WTC11 (cell line): ENCODE data around the gene MS4A15. TPM values are rescaled to one million over a fixed set of nuclear protein-coding genes. Genes with fewer than 3 reads are reported as not detected.
"Not testable (repeated sequence)": the region's sequence is repeated elsewhere in the genome, so short reads cannot be mapped to it uniquely, and the experiment has no call there.

Experiments
- ATAC-seq: fragments of 200-7000 bp; cut with Tn5 transposase; 2 replicates; pipeline ENCODE4 v1.10.0; 2021; ENCODE audit warnings: mild to moderate bottlenecking, moderate library complexity
- CTCF ChIA-PET: fragments of 300-600 bp; sonication (Branson Sonifier 250); formaldehyde crosslinking; loops from one replicate; lab custom pipeline; 2021; ENCODE audit warnings: antibody characterized with exemption; lab: Charles Lee
- POLR2A ChIA-PET: fragments of 350-600 bp; sonication (Branson Sonifier 250); formaldehyde crosslinking; loops from one replicate; lab custom pipeline; 2021; ENCODE audit warnings: antibody characterized with exemption; lab: Charles Lee
- DNase-seq: peaks from one replicate; pipeline ENCODE4 v3.0.0; 2021; ENCODE audit warnings: low spot score
- H3K27ac Mint-ChIP-seq: 2 replicates; pipeline ENCODE4 v1.8.0; 2021; ENCODE audit warnings: mixed read lengths
- H3K27me3 Mint-ChIP-seq: 2 replicates; pipeline ENCODE4 v1.8.0; 2021; ENCODE audit warnings: low read depth, mild to moderate bottlenecking, moderate library complexity, mixed read lengths
- H3K36me3 Mint-ChIP-seq: 2 replicates; pipeline ENCODE4 v1.8.0; 2021; ENCODE audit warnings: mixed read lengths
- H3K4me1 Mint-ChIP-seq: 2 replicates; pipeline ENCODE4 v1.8.0; 2022; ENCODE audit warnings: mixed read lengths
- H3K4me3 Mint-ChIP-seq: 2 replicates; pipeline ENCODE4 v1.8.0; 2021; ENCODE audit warnings: mild to moderate bottlenecking, moderate library complexity, mixed read lengths
- H3K9me3 Mint-ChIP-seq: 2 replicates; pipeline ENCODE4 v1.8.0; 2021; ENCODE audit warnings: mixed read lengths
- CREM ChIP-seq: sonication (generic); formaldehyde crosslinking; IDR thresholded peaks from 2 replicates; pipeline ENCODE4 v1.8.1; 2022; ENCODE audit warnings: mild to moderate bottlenecking, missing genetic modification reagents, moderate library complexity
- CTCF ChIP-seq: fragments of 200-600 bp; IDR thresholded peaks from 2 replicates; pipeline ENCODE4 v1.8.0; 2022; ENCODE audit warnings: antibody characterized with exemption
- ERG ChIP-seq: fragments of 250-450 bp; sonication (Bioruptor Pico); IDR thresholded peaks from 2 replicates; pipeline ENCODE4 v1.8.0; 2021; ENCODE audit warnings: mild to moderate bottlenecking
- ESRRA ChIP-seq: sonication (generic); formaldehyde crosslinking; IDR thresholded peaks from 2 replicates; pipeline ENCODE4 v1.8.1; 2022; ENCODE audit warnings: mild to moderate bottlenecking, missing genetic modification reagents, borderline replicate concordance
- FOXJ3 ChIP-seq: sonication (generic); formaldehyde crosslinking; IDR thresholded peaks from 2 replicates; pipeline ENCODE4 v1.9.0; 2021; ENCODE audit warnings: missing genetic modification reagents, mild to moderate bottlenecking, borderline replicate concordance
- JUN ChIP-seq: sonication (generic); formaldehyde crosslinking; IDR thresholded peaks from 2 replicates; pipeline ENCODE4 v1.8.0; 2023; ENCODE audit warnings: mild to moderate bottlenecking, missing genetic modification reagents
- MYBL2 ChIP-seq: sonication (generic); formaldehyde crosslinking; IDR thresholded peaks from 2 replicates; pipeline ENCODE4 v1.8.1; 2023; ENCODE audit warnings: mild to moderate bottlenecking, moderate library complexity, missing genetic modification reagents
- NFE2L1 ChIP-seq: sonication (generic); formaldehyde crosslinking; IDR thresholded peaks from 2 replicates; pipeline ENCODE4 v1.8.1; 2023; ENCODE audit warnings: missing genetic modification reagents
- NFYB ChIP-seq: sonication (generic); formaldehyde crosslinking; conservative IDR thresholded peaks from 2 replicates; pipeline ENCODE4 v1.8.0; 2022; ENCODE audit warnings: low read depth, missing genetic modification reagents
- NR1H2 ChIP-seq: sonication (generic); formaldehyde crosslinking; IDR thresholded peaks from 2 replicates; pipeline ENCODE4 v1.9.0; 2021; ENCODE audit warnings: mild to moderate bottlenecking, moderate library complexity, missing genetic modification reagents
- PREB ChIP-seq: sonication (generic); formaldehyde crosslinking; IDR thresholded peaks from 2 replicates; pipeline ENCODE4 v1.8.1; 2022; ENCODE audit warnings: mild to moderate bottlenecking, missing genetic modification reagents, moderate library complexity, borderline replicate concordance
- PRRX2 ChIP-seq: fragments of 250-450 bp; sonication (Bioruptor Pico); IDR thresholded peaks from 2 replicates; pipeline ENCODE4 v1.8.0; 2021; ENCODE audit warnings: mild to moderate bottlenecking
- SOX15 ChIP-seq: fragments of 250-450 bp; sonication (Bioruptor Pico); IDR thresholded peaks from 2 replicates; pipeline ENCODE4 v1.9.0; 2021; ENCODE audit warnings: mild to moderate bottlenecking
- TCF7 ChIP-seq: sonication (generic); formaldehyde crosslinking; IDR thresholded peaks from 2 replicates; pipeline ENCODE4 v1.8.0; 2022; ENCODE audit warnings: mild to moderate bottlenecking, low read depth, missing genetic modification reagents, moderate library complexity
- ZNF219 ChIP-seq: sonication (generic); formaldehyde crosslinking; IDR thresholded peaks from 2 replicates; pipeline ENCODE4 v1.8.0; 2023; ENCODE audit warnings: missing genetic modification reagents, mild to moderate bottlenecking, borderline replicate concordance
- ZNF232 ChIP-seq: sonication (generic); formaldehyde crosslinking; IDR thresholded peaks from 2 replicates; pipeline ENCODE4 v1.8.0; 2022; ENCODE audit warnings: mild to moderate bottlenecking, missing genetic modification reagents
- ZNF317 ChIP-seq: sonication (generic); formaldehyde crosslinking; IDR thresholded peaks from 2 replicates; pipeline ENCODE4 v1.8.1; 2023; ENCODE audit warnings: low read depth, mild to moderate bottlenecking, moderate library complexity, missing genetic modification reagents, borderline replicate concordance
- ZNF532 ChIP-seq: fragments of 250-450 bp; sonication (Bioruptor Pico); IDR thresholded peaks from 2 replicates; pipeline ENCODE4 v1.9.0; 2021; ENCODE audit warnings: mild to moderate bottlenecking, borderline replicate concordance
- ZNF671 ChIP-seq: fragments of 250-450 bp; sonication (Bioruptor Pico); IDR thresholded peaks from 2 replicates; pipeline ENCODE4 v1.8.0; 2021; ENCODE audit warnings: mild to moderate bottlenecking
- total RNA-seq: library from RNA; stranded (reverse); gene quantifications from 3 replicates; pipeline ENCODE4 v1.2.3, GENCODE V29; 2021

The MS4A15 gene
- total RNA-seq, 1 experiment from 2014 or later, result 0.09 TPM

- ChIA-PET CTCF (interaction anchor here (1.1 to 2.8 kb wide), 3 partner anchors 9 to 77 kb away, joined by 5 to 16 read pairs (median 9); no protein-coding TSS in a partner anchor), POLR2A (no interaction called here)
- H3K4me3 Mint-ChIP-seq, result no peak overlapping the region
- peaks cover 3% of the 10 kb centered on the region for H3K36me3 Mint-ChIP-seq
- no peak for DNase-seq
- no peaks in the 10 kb centered on the region for H3K4me1 Mint-ChIP-seq
- peaks cover 6% of the 10 kb centered on the region for H3K9me3 Mint-ChIP-seq
- no peak for ATAC-seq
- TF ChIP-seq NFYB, result no peak
- TF ChIP-seq NFE2L1 (CRISPR knock-in tag), result no peak
- no peak for TF ChIP-seq CREM
- TF ChIP-seq ZNF317 (CRISPR knock-in tag), result no peak
- TF ChIP-seq CTCF, result no peak
- TF ChIP-seq PRRX2 (CRISPR knock-in tag), result no peak
- TF ChIP-seq FOXJ3 (CRISPR knock-in tag), result no peak
- no peak for TF ChIP-seq ZNF219 (CRISPR knock-in tag)
- no peak for TF ChIP-seq PREB
- no peak for TF ChIP-seq MYBL2
- TF ChIP-seq TCF7 (CRISPR knock-in tag), result no peak
- no peak for TF ChIP-seq ZNF232
- no peak for TF ChIP-seq JUN (CRISPR knock-in tag)
- TF ChIP-seq ESRRA, result no peak
- TF ChIP-seq ZNF671 (CRISPR knock-in tag), result no peak
- TF ChIP-seq ZNF532, result no peak
- TF ChIP-seq ERG (CRISPR knock-in tag), result no peak
- TF ChIP-seq SOX15 (CRISPR knock-in tag), result no peak
- no peak for TF ChIP-seq NR1H2 (CRISPR knock-in tag)
- H3K27me3 Mint-ChIP-seq, result peaks cover 1% of the 10 kb centered on the region; the same call in 1 of the 2 replicates
- no peak overlapping the region for H3K27ac Mint-ChIP-seq
These were observed 65.3 kb downstream of the MS4A15 start for GRCh38 chr11:60821827-60822599.

- H3K4me3 Mint-ChIP-seq, H3K27me3 Mint-ChIP-seq, H3K27ac Mint-ChIP-seq, H3K9me3 Mint-ChIP-seq, ATAC-seq, H3K36me3 Mint-ChIP-seq, POLR2A ChIA-PET, DNase-seq, H3K4me1 Mint-ChIP-seq: not testable (repeated sequence)
- CTCF ChIA-PET, result interaction anchor here (2.6 kb wide), 1 partner anchor 64 kb away, joined by 16 read pairs; no protein-coding TSS in a partner anchor
These were observed 67.2 kb downstream of the MS4A15 start for GRCh38 chr11:60823745-60824306.
